ENCODE data around the gene SLC13A5.
"Not testable (repeated sequence)": the region's sequence is repeated elsewhere in the genome, so short reads cannot be mapped to it uniquely, and the experiment has no call there.

The SLC13A5 gene

DNA sequence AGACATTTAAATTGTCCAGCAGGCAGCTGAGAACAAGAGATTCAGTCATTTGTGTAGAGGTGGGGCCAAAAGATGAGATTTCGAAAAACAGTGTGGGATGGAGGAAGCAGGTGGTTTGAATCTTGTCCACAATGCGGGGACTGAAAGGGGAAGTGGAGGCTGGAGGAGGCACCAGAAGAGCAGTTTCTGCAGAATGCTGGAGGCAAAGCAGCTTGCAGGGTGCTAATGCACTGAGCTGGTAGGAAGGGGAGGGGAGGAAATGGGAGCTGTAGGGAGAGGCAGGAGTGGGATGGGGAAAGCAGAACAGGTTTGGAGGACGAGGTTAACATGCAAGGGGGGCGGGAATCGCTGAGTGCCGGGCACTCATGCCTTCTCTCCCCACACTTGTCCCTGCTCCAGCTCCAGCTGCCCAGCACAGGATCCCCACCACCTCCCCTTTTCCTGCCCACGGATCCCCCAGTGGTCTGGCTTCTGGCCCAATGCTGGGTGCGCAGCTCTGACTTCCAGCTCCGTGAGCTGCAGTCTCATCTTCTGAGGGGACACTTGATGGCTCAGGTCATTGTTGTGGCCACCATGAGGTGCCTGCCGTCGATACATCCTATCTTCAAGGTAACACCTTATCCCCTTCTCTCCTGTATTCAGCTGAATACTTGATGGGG lies 52.2 kb downstream of the SLC13A5 start:
- no peak for DNase-seq (ENCODE audit: low read depth)

DNA sequence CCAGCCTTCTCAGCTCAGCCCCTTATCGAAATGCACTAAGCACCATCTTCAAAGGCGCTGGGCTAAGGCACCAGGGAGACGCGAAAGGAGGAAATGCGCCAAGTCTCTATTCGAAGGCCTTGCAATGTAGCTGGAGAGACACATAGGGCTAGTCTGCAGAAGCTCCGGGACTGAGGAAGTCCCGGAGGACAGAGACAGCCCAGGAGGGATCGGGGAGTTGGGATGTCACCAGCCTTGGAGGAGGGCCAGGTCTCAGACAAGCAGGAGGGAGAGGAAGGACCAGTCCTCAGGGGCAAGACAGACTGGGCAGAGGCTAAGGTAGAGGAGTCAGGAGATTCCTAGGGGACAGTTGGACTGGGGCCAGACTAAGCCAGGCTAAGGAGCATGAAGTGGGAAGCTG lies 53.1 kb downstream of the SLC13A5 start:
- no peak for DNase-seq (ENCODE audit: low read depth)

DNA sequence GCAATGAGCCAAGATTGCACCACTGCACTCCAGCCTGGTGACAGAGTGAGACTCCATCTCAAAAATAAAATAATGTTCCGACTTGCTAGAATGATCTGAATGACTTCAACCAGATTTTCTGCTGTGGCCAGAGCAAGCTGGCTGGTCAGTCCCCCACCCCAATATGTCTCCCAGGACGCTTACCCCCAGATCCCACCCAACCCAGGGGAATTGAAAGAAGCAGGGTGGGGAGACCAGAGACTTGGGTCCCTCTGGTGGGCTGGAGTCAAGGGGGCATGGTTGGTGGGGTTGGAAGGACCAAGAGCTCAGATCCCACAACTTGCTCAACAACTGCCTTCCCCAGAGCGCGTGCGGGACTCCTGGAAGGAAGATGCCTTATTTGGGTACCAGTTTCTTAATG lies 54.8 kb downstream of the SLC13A5 start:
- DNase-seq (ENCODE audit: low read depth) = not testable (repeated sequence)

DNA sequence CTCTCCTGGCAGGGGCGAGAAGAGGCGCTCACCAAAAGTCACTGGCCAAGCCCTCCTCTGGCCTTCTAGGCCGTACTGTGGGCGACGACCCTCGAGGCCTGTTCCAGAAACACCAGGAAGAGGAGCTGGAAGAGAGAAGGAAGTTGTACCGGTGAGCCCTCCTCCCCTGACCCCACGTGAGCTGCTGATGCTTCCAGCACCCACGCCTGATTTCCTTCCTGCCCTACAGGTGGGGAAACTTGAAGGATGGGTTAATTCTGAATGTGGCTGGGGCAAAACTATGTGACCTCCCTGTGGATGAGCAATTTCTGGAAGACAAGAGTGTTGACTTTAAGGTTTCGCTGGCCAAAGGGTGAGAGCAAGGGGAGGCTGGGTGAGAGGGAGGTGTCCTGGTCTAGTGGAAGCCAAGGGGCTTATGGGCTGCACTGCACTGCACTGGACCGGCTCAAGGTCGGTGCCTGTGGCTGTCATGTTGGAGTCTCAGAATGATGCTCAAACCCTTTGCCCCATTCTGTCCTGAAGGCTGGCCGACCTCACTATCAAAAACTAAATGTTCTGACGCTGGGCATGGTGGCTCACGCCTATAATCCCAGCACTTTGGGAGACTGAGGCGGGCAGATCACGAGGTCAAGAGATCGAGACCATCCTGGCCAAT lies 55.4 kb downstream of the SLC13A5 start:
- DNase-seq (ENCODE audit: low read depth) = no peak

DNA sequence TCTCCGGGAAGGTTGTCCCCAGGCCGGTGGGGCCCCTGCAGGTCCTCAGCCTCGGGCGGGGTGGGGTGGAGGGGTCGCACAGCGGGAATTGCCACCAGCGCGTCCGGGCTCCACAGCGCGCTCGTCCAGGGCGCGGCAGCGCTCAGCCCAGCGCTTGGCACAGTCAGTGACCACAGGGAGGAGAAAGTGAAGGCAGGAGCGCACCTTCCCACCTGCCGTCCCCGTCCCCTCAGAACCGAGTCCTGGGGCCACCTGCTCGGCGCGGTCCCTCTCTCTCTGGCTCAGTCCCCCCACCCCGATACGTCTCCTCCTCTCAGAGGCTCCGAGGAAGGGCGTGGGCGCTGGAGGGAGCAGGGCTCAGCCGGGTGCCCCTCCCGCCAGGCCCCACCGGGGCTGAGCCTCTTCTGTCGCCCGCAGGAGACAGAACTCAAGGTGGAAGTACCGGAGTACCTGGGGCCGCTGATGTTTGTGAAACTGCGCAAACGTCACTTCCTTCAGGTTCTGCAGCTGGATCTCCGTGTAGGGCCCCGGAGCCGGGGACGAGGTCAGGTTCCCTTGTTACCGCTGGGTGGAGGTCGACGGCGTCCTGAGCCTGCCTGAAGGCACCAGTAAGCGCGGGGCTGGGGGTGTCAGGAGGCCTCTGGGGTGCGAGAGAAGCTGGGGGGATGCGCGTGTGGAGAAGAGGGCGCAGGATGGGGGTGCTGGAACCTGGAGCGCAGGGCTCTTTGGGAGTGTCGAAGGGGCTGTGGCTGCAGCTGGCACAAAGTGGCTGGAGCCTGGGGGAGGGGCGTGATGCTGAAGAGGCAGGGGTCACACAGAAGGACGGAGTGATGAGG lies 56.2 kb downstream of the SLC13A5 start:
- DNase-seq (ENCODE audit: low read depth) = peak; percentile 32

DNA sequence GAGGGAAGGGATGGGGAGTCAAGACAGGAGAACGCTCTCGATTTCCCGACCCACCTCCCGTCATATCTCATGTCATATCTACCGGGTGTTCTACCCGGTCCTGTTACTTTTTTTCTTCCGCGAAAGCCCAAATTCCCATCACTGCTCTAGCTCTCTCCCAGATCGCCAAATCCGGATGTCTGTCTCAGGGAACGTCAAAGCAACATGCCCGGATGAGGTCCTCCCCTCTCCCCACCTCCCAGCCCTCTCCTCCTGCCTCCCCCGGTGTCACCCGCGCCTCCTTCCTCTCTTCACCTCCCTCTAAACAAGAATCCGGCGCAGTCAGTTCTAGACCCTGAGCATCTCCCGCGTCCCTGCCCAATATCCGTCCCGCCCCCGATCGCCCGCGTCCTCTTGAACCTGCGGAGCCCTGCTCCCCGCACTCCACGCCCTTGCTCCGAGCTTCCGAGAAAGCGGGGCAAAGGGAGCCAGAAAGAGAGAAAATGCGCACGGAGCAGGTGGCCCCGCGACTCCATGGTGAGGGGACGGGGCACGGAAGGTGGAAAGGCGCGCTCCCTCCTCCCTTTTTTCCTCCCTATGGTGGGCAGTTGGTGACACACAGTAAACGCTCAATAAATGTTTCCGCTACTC lies 57.3 kb downstream of the SLC13A5 start:
- not testable (repeated sequence) for DNase-seq (ENCODE audit: low read depth)

DNA sequence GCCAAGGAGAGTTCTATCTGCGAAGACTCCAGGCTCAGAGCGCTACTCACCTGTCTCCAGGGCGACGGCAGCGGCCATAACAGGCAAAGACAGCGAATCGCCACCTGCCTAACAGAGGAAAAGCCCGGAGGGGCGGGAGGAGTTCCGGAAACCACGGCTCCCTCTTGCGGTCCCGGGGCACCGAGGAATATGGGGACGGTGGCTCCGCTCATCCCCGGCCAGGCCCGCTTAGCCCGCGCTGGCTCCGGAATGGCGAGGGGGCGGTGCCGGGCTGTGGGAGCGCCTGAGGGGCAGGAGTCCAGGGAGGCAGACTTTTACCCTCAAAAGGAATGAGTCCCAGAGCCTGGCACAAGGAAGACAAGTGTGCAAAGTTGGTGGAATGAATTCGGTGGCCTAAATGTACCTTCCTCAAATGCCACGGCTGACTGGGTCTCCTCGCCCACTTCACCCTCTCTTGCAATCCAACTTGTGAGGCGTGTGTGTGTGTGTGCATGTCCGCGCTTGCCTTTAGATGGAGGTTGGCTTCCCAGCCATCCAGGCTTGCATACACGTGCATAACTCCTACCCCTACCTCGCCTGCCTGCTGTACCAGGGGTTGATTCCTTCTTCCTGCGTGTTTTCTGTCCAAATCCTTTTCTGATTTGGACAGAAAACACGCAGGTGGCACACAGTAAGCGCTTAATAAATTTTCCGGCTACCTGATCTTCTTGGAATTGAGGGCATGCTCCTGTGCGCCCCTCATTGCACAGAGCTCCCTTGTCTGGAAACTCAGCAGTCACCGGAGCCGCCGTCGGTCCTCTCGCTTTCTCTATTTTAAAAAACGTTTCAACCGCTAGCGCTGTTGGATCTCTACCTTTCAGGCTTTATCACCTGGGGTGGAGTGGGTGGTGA lies 58.1 kb downstream of the SLC13A5 start:
- DNase-seq (ENCODE audit: low read depth) = no peak

DNA sequence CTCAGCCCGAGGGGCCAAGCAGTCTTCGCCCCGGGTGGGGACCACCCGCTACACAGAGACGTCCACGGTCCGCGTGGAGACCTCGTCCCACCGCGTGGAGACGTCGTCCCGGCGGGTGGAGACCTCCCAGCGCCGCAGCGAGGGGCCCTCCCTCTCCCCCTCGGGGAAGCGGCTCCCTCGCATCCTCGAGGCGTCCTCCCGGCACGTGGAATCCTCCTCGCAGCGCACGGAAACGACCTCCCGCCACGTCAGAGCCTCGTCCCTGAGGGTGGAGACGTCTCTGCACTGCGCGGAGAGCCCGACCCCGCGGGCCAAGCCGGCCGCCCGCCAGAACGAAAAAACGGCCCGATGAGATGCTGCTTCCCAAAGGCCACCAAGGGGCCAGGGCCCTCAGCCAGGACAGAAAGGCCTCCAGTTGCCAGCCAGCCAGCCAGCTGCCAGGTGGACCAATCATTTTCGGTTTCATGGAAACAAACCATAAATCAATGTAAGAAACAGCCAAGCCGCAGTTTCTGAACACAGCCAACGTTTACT lies 61.2 kb downstream of the SLC13A5 start:
- no peak for DNase-seq (ENCODE audit: low read depth)

DNA sequence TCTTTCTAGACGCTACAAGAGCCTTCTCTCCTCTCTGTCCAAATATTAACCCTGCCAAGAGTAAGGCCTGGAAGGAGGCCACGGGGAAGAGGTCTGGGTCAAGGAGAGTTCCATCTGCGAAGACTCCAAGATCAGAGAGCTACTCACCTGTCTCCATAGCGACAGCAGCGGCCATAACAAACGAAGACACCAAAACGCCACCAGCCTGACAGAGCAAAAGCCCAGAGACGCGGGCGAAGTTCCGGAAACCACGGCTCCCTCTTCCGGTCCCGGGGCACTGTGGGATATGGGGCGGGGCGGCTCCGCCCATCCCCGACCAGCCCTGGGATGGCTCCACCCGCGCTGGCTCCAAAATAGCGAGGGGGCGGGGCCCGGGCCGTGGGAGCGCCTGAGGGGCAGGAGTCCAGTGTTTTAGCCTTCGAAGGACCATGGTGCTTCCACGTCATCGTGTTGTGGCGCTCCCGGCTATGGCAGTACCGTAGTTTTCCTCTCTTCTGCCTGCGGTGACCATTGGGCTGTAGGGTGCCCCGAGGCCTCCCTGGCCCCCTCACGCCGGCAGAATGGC lies 61.7 kb downstream of the SLC13A5 start, which contains the start of the genes C17orf100 and MED31:
TSS of gene C17orf100 (plus strand) at position 409 of the 565 bp plus-strand sequence. CDS start at position 561, 152 bp downstream.
TSS of gene MED31 (minus strand) at position 252 of the 565 bp plus-strand sequence. CDS start at position 175, 77 bp downstream.
- peak; percentile 89 for DNase-seq (ENCODE audit: low read depth)

DNA sequence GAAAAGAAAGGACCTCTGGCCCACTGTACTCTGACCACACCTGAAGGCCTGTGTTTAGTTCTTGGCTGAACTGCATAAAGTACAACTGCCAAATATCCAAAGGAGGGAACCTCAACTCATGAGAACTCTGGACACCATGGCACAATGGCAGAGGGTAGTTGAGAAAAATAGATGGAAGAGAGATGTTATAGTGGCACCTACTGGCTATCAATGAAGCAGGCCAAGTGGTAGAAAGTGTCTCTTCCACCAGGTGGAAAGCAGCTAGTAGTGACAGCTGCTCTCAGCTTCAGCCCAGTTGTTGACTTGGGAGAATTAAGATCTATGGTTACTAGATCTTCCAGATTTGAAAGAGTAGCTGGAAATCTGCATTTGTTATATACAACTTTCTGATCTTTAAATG lies 65.0 kb downstream of the SLC13A5 start:
- no peak for DNase-seq (ENCODE audit: low read depth)

DNA sequence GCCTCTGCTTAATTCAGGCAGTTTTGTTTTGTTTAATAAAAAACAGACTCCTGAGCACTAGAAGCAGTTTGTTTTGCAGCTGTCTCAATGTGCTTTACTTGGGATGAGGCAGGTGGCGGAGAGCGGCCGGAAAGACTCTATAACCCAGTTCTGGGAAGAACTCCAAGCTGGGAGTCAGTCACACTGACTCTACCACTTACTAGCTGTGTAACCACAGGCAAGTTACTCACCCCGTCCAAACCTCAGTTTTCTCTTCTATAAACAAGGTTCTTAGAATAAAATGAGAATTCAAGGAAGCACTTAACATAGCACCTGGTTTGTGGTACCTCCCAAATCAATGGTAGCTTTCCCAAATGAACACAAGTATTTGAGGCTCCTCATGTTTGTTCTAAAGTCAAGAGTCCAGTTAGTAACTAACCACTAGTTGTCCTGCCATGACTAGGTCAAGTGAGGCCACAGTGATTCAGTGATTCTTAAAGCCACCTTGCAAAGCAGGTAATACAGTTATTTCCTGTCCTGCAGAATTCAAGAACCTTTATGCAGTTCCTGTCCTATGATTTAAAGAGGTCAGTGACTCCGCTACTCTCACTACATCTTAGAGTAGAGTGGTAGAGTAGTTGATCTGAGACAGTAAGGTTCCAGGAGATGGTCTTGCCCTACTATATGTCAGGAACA lies 69.6 kb downstream of the SLC13A5 start:
- DNase-seq (ENCODE audit: low read depth) = no peak

DNA sequence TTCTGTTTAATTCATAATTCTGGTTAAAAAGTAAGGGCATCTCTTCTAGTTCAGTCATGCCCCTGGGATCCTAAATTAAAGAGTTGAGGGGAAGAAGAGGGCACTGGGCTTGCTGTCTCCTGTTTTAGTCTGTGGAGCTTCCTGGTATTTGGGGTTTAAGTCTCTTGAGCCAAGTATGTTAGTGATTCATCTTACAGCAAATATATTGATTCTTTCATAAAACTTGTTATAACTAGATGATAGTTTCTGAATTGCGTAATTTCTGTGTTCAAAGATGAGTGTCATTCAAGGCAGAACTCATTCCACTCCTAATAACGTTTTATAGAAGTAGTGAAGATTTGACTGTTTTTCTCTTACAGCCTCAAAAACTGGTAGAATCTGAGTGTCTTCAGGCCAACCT lies 70.6 kb downstream of the SLC13A5 start:
- no peak for DNase-seq (ENCODE audit: low read depth)

DNA sequence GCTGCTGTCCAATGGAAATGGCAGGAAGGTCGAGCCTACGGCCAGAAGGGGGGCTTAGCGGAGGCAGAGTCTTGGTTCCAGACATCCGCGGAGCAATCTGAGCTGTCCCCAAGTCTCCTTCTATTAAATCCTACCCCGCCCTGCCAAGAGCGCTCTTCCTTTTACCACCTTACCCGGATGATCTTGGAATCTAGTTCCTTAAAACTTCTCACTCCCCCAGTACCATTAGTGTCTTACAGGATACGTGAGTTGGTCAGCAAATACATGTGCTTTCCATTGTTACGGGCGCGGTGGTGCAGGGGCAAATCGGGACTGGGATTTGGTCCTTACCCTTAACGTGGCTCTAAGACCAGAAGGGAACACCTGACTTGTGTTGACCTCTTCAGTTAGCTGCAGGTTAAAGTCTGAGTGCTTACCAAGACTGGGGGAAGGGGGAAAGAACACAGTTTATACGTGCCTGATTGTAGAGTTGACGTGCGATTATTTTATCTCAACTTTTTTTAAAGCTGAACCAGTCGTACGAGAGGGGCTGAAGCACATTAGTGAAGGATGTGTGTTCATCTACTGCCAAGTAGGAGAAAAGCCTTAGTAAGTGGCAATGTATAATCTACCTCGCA lies 71.8 kb downstream of the SLC13A5 start:
- no peak for DNase-seq (ENCODE audit: low read depth)

DNA sequence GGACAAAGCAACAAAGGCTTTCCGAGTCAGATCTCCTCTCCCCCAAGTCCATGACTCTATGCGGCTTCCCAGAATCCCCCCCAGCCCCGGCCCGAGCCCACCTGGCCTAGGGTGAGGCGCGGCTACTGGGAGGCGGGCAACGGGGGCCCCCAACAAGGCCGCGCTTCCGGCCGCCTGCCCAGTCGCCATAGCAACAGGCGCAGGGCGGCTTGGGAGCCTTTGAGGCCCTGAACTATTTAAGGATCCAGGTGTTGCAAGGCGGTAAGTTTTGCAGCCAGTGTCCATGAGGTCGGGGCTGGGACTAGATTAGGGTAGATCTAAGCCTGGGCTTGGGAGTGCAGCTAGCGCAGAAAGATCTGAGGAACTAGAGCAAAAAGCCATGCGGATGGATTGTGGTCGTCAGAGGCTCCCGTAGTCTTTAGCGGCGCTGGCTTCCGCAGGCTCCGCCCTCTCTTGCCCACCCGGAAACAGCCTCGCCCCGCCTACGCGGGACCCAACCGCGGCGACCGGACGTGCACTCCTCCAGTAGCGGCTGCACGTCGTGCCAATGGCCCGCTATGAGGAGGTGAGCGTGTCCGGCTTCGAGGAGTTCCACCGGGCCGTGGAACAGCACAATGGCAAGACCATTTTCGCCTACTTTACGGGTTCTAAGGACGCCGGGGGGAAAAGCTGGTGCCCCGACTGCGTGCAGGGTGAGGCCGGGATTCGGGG lies 72.5 kb downstream of the SLC13A5 start, which contains the start of the genes KIAA0753 and TXNDC17:
TSS of gene KIAA0753 (minus strand) at position 176 of the 711 bp plus-strand sequence. CDS start 5,608 bp downstream, outside the sequence.
TSS of gene TXNDC17 (plus strand) at position 525 of the 711 bp plus-strand sequence. CDS start at position 548, 23 bp downstream.
- DNase-seq (ENCODE audit: low read depth) = peak; percentile 88

DNA sequence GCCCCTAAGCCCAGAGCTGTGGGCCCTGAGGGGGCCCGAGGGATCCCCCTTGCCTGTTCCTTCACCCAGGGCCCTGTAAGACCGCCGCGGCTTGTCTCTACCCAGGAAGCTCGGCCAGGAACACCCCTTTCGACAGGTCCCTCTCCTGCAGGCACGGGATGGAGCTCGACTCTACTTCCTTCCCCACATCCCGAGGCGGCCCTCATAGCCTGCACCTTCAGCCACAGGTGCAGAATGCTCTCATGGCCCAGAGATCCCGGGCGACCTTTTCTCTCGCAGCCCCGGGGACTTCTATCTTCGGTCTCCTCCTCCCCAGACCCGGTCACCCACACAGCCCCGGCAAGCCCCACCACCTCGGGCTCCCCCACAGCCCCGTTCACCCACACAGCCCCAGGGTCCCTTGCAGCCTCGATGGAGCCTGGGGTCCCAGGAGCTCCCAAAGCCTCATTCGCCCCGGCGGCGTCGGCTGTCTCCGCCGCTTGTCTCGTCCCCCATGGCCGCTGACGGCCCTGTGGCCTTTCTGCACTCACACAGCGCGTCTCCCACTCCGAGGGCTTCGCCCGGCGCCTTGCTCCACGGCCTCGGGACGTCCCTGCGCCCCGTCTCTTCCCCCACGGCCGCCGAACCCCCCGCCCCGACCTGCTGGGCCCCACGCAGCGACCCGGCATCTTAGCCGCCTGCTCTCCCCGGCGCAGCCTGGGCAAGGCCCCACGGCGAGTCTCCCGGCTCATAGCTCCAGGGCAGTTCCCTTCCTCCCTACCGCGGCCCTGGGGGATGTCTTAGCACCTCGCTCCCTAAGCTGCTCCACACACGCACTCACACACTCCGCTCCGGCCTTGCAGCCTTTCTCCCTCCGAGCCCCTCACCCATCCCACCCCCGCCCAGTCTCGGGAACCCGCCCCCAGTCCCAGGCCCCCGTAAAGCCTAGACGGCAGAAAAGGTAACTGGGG lies 73.3 kb downstream of the SLC13A5 start:
- no peak for DNase-seq (ENCODE audit: low read depth)

DNA sequence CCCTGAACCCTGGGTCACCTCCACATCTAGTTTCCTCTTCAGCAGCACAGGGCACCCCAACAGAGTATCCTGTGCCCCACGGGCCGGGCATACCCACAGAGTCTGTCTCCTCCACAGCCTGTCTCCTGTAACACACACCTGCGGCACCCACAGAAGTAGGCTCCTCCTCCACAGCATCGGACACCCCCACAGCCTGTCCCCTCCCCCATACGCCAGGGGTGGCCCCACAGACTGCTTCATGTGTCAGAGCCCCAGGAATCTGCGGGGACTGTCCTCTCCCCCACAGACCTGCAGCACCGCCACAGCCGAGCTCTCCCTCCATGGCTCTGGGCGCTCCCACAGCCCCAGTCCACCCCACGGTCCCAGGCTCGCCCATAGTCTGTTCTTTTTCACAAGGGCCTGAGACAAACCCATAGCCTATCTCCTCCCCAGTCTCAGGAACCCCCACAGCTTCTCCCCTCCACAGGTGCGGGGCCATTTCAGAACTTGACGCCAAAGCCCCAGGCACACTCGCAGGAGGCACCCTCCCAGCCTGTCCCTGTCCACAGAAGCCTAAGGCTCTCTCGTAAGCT lies 74.1 kb downstream of the SLC13A5 start:
- no peak for DNase-seq (ENCODE audit: low read depth)
